Left renal pelvis (tissue), 4 donors: ENCODE data around the gene SAFB. TPM values are rescaled to one million over a fixed set of nuclear protein-coding genes. Genes with fewer than 3 reads are reported as not detected.

Experiments used
- DNase-seq, 4 donors: peaks; one replicate each; pipeline ENCODE4 v3.0.0-alpha.2; 2013; ENCODE audit warnings: low read depth in 4 of 4, low spot score in 3 of 4
- polyA plus RNA-seq, 4 donors: library from polyadenylated mRNA; unstranded; fragments of 120-200 nt; gene quantifications; one replicate each; pipeline ENCODE4 v1.2.1, GENCODE V29; 2013; ENCODE audit not compliant: insufficient read length in 4 of 4

Gene SAFB
- polyA plus RNA-seq, 4 donors = 111 to 190 (median 171) TPM

GRCh38 chr19:5663904-5664303 lies 41.0 kb downstream of the SAFB start:
- no peak for DNase-seq

- no peak for DNase-seq
Measured at GRCh38 chr19:5664515-5664914, 41.6 kb downstream of the SAFB start.

- DNase-seq = no peak
Measured at GRCh38 chr19:5665781-5666513, 43.1 kb downstream of the SAFB start.

- DNase-seq = no peak
Measured at GRCh38 chr19:5666921-5667610, 44.2 kb downstream of the SAFB start.

- DNase-seq = no peak
Measured at GRCh38 chr19:5667751-5668271, 44.9 kb downstream of the SAFB start.

GRCh38 chr19:5669212-5669611 lies 46.3 kb downstream of the SAFB start:
- no peak for DNase-seq

- DNase-seq = no peak
Measured at GRCh38 chr19:5671600-5671999, 48.7 kb downstream of the SAFB start.

GRCh38 chr19:5672708-5673459 lies 50.0 kb downstream of the SAFB start:
- no peak for DNase-seq

GRCh38 chr19:5673752-5674151 lies 50.9 kb downstream of the SAFB start:
- DNase-seq = no peak

GRCh38 chr19:5674714-5675113 lies 51.8 kb downstream of the SAFB start:
- DNase-seq = no peak

- no peak for DNase-seq
Measured at GRCh38 chr19:5676105-5676771, 53.4 kb downstream of the SAFB start.

- DNase-seq = no peak
Measured at GRCh38 chr19:5676772-5677105, 53.9 kb downstream of the SAFB start.

- no peak for DNase-seq
Measured at GRCh38 chr19:5677136-5677535, 54.3 kb downstream of the SAFB start.

GRCh38 chr19:5677580-5677979 lies 54.7 kb downstream of the SAFB start:
- no peak for DNase-seq

GRCh38 chr19:5678071-5678718 lies 55.3 kb downstream of the SAFB start:
- DNase-seq = no peak

- no peak for DNase-seq
Measured at GRCh38 chr19:5679289-5680083, 56.6 kb downstream of the SAFB start.

- DNase-seq = no peak
Measured at GRCh38 chr19:5680084-5680436, 57.2 kb downstream of the SAFB start.

- DNase-seq = peak; percentile 96 to 98 (median 97)
Measured at GRCh38 chr19:5680437-5681368, 57.8 kb downstream of the SAFB start, which contains the start of the genes HSD11B1L and MICOS13. Gene HSD11B1L, plus strand, starts transcription at chr19:5681027. Its CDS starts 3,806 bp downstream, at chr19:5684833. Gene MICOS13, minus strand, starts transcription at chr19:5680516. Its CDS starts 30 bp downstream, at chr19:5680486.
